Retinal pigment epithelial cell (primary cell): Measurements from ENCODE around the gene CALHM3.

Experiments used
- DNase-seq: peaks from one replicate; pipeline ENCODE4 v3.0.0-alpha.2; 2010; ENCODE audit warnings: low read depth
- H3K4me3 ChIP-seq: 2 replicates; pipeline ENCODE4 v1.5.1; 2011; ENCODE audit warnings: mild to moderate bottlenecking, low read length, control low read depth, moderate library complexity
- CTCF ChIP-seq: conservative IDR thresholded peaks from 2 replicates; pipeline ENCODE4 v1.5.1; 2011; ENCODE audit warnings: low read depth, low read length, control low read depth, inconsistent platforms

CALHM3 gene

GRCh38 chr10:103499881-103500280, 20.8 kb upstream of the CALHM3 start:
- no peak for TF ChIP-seq CTCF
- DNase-seq, result peak; percentile 22
- no peak overlapping the region for H3K4me3 ChIP-seq

GRCh38 chr10:103498936-103499638, 20.0 kb upstream of the CALHM3 start:
- no peak for DNase-seq
- TF ChIP-seq CTCF, result no peak
- no peak overlapping the region for H3K4me3 ChIP-seq

GRCh38 chr10:103497161-103497915, 18.3 kb upstream of the CALHM3 start:
- no peak for TF ChIP-seq CTCF
- no peak overlapping the region for H3K4me3 ChIP-seq
- DNase-seq, result no peak

- no peak for DNase-seq
- H3K4me3 ChIP-seq, result no peak overlapping the region
- TF ChIP-seq CTCF, result no peak
These were observed 16.3 kb upstream of the CALHM3 start for GRCh38 chr10:103495321-103495720.

GRCh38 chr10:103493916-103494877, 15.2 kb upstream of the CALHM3 start:
- no peak for DNase-seq
- H3K4me3 ChIP-seq, result peak overlapping the region; percentile 24
- TF ChIP-seq CTCF, result no peak

GRCh38 chr10:103493362-103493915, 14.4 kb upstream of the CALHM3 start, which contains the start of gene NEURL1:
Gene NEURL1, plus strand, starts transcription at chr10:103493705. Its CDS starts 683 bp downstream, at chr10:103494388.
- no peak for DNase-seq
- peak within 1 kb of the TSS; percentile 29 for H3K4me3 ChIP-seq
- no peak for TF ChIP-seq CTCF
